KG1 (cell line): Measurements from ENCODE around the gene FYTTD1.

Experiments
- DNase-seq: peaks from one replicate; lab custom pipeline; 2025; lab: John Stamatoyannopoulos, UW

FYTTD1 gene

DNA sequence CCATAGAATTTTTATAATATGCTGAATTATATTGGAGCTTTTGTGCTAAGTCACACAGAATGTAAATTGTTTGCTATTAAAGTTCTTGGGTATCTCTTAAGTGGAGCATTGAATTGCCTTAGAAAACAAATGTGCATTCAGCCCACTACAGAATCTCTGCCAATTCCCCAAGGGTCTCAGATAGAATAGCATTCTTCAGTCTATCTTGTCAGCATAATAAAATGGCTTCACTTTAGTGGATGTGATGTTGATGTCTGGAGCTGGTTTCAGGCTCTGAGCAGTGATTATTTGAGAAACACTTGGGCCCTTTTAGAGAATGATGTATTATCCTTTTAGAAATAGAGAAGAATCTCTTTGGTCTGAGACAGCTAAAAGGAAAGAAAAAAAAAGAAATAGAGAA is 86.6 kb downstream of the FYTTD1 start:
- DNase-seq = no peak
